HepG2 (cell line): ENCODE results near the gene TUBG1. TPM values are rescaled to one million over a fixed set of nuclear protein-coding genes. Genes with fewer than 3 reads are reported as not detected.
A peak's percentile ranks its signal among the peaks of the same experiment; 100 is the strongest.

Experiments used
- ADNP ChIP-seq: sonication (generic); formaldehyde crosslinking; IDR thresholded peaks from 2 replicates; pipeline ENCODE4 v1.4.0; 2020; ENCODE audit warnings: missing genetic modification reagents
- AHR ChIP-seq: IDR thresholded peaks from 2 replicates; pipeline ENCODE4 v1.6.1; 2018; ENCODE audit warnings: missing genetic modification reagents, missing compliant biosample characterization
- ATF7 ChIP-seq, 2 experiments: fragments of 450-650 bp in 1 of 2; sonication (generic) in 1 of 2; formaldehyde crosslinking in 1 of 2; IDR thresholded peaks; 2 replicates each; pipeline versions ENCODE4 v1.4.0 to v1.6.1; 2016 to 2020; ENCODE audit warnings: antibody characterized with exemption in 1 of 2, mild to moderate bottlenecking in 1 of 2, missing genetic modification reagents in 1 of 2
- CREB1 ChIP-seq, 2 experiments: fragments of 450-650 bp in 1 of 2; IDR thresholded peaks; 2 replicates each; pipeline ENCODE4 v1.6.1; 2016 to 2017; ENCODE audit warnings: control low read depth in 1 of 2, mild to moderate bottlenecking in 1 of 2, missing compliant biosample characterization in 1 of 2, missing genetic modification characterization in 1 of 2
- ELF3 ChIP-seq: IDR thresholded peaks from 2 replicates; pipeline ENCODE4 v1.6.1; 2016; ENCODE audit warnings: missing genetic modification reagents, missing compliant biosample characterization
- GPN1 ChIP-seq: sonication (generic); formaldehyde crosslinking; IDR thresholded peaks from 2 replicates; pipeline ENCODE4 v1.5.1; 2020; ENCODE audit warnings: missing genetic modification reagents, borderline replicate concordance
- HDAC2 ChIP-seq: sonication (generic); formaldehyde crosslinking; IDR thresholded peaks from 2 replicates; pipeline ENCODE4 v1.4.0; 2020; ENCODE audit warnings: missing genetic modification reagents
- KAT8 ChIP-seq: IDR thresholded peaks from 2 replicates; pipeline ENCODE4 v1.6.1; 2016; ENCODE audit warnings: missing genetic modification reagents, missing compliant biosample characterization
- NFYB ChIP-seq: sonication (generic); formaldehyde crosslinking; IDR thresholded peaks from 2 replicates; pipeline ENCODE4 v1.4.0; 2020; ENCODE audit warnings: missing genetic modification reagents
- NR3C1 ChIP-seq: sonication (generic); formaldehyde crosslinking; IDR thresholded peaks from 2 replicates; pipeline ENCODE4 v1.4.0; 2020; ENCODE audit warnings: missing genetic modification reagents
- PHF21A ChIP-seq: sonication (generic); formaldehyde crosslinking; IDR thresholded peaks from 2 replicates; pipeline ENCODE4 v1.5.0; 2020; ENCODE audit warnings: mild to moderate bottlenecking, missing genetic modification reagents
- PRPF4 ChIP-seq: fragments of 200-400 bp; formaldehyde crosslinking; IDR thresholded peaks from 2 replicates; pipeline ENCODE4 v1.6.1; 2016; ENCODE audit warnings: low read length, low read depth; ENCODE audit not compliant: poor library complexity, severe bottlenecking
- ZBTB21 ChIP-seq: sonication (generic); formaldehyde crosslinking; IDR thresholded peaks from 2 replicates; pipeline ENCODE4 v1.4.0; 2020; ENCODE audit warnings: missing genetic modification reagents
- ZBTB42 ChIP-seq: sonication (generic); formaldehyde crosslinking; IDR thresholded peaks from 2 replicates; pipeline ENCODE4 v1.5.0; 2020; ENCODE audit warnings: mild to moderate bottlenecking, missing genetic modification reagents
- ZMYM2 ChIP-seq: sonication (generic); formaldehyde crosslinking; IDR thresholded peaks from 2 replicates; pipeline ENCODE4 v1.8.0; 2022; ENCODE audit warnings: mild to moderate bottlenecking, missing genetic modification reagents
- ZNF160 ChIP-seq: sonication (generic); formaldehyde crosslinking; IDR thresholded peaks from 2 replicates; pipeline ENCODE4 v1.8.0; 2022; ENCODE audit warnings: mild to moderate bottlenecking, inconsistent platforms, missing genetic modification reagents
- ZNF234 ChIP-seq: sonication (generic); formaldehyde crosslinking; conservative IDR thresholded peaks from 2 replicates; pipeline ENCODE4 v1.5.1; 2020; ENCODE audit warnings: mild to moderate bottlenecking, missing genetic modification reagents
- ZNF282 ChIP-seq: fragments of 450-650 bp; IDR thresholded peaks from 2 replicates; pipeline ENCODE4 v1.6.1; 2018; ENCODE audit not compliant: partially characterized antibody
- ZNF317 ChIP-seq: sonication (generic); formaldehyde crosslinking; IDR thresholded peaks from 2 replicates; pipeline ENCODE4 v1.5.0; 2020; ENCODE audit warnings: mild to moderate bottlenecking, missing genetic modification reagents
- ZNF337 ChIP-seq: sonication (generic); formaldehyde crosslinking; IDR thresholded peaks from 2 replicates; pipeline ENCODE4 v1.5.1; 2020; ENCODE audit warnings: missing genetic modification reagents, low read depth, mild to moderate bottlenecking, borderline replicate concordance
- ZNF446 ChIP-seq: sonication (generic); formaldehyde crosslinking; IDR thresholded peaks from 2 replicates; pipeline ENCODE4 v1.5.0; 2020; ENCODE audit warnings: mild to moderate bottlenecking, missing genetic modification reagents
- ZNF607 ChIP-seq: sonication (generic); formaldehyde crosslinking; IDR thresholded peaks from 2 replicates; pipeline ENCODE4 v1.5.1; 2020; ENCODE audit warnings: missing genetic modification reagents, mild to moderate bottlenecking, borderline replicate concordance
- ZSCAN20 ChIP-seq: sonication (generic); formaldehyde crosslinking; IDR thresholded peaks from 2 replicates; pipeline ENCODE4 v1.4.0; 2020; ENCODE audit warnings: missing genetic modification reagents, mild to moderate bottlenecking, borderline replicate concordance
- ZSCAN25 ChIP-seq: sonication (generic); formaldehyde crosslinking; IDR thresholded peaks from 2 replicates; pipeline ENCODE4 v1.8.0; 2022; ENCODE audit warnings: mild to moderate bottlenecking, missing genetic modification reagents
- polyA plus RNA-seq, 8 experiments: library from polyadenylated mRNA; depleted of rRNA in 3 of 8; stranded (reverse) in 7 of 8; unstranded in 1 of 8; fragments of >200 nt; fragmentation: Illumina TruSeq in 4 of 8; extraction: Trizol in 4 of 8; gene quantifications; 2 replicates each; pipeline versions ENCODE4 v1.2.1 to v1.2.3, GENCODE V29; 2011 to 2016; ENCODE audit warnings: low read depth in 4 of 8, missing spikeins in 1 of 8, mixed read lengths in 1 of 8; ENCODE audit not compliant: insufficient read depth in 1 of 8
- total RNA-seq, 5 experiments: library from RNA; depleted of rRNA; stranded (reverse); fragments of >200 nt; fragmentation: Illumina TruSeq; extraction: Trizol; gene quantifications; 2 replicates each; pipeline ENCODE4 v1.2.3, GENCODE V29; 2016; ENCODE audit warnings: low read depth in 1 of 5
- TF ChIP-seq, protein P1 (sequence below): sonication (generic); formaldehyde crosslinking; IDR thresholded peaks from 2 replicates; pipeline ENCODE4 v1.8.1; 2023; ENCODE audit warnings: missing genetic modification reagents, inconsistent platforms, borderline replicate concordance
- TF ChIP-seq, protein P2 (sequence below): sonication (generic); formaldehyde crosslinking; IDR thresholded peaks from 2 replicates; pipeline ENCODE4 v1.5.0; 2020; ENCODE audit warnings: missing genetic modification reagents
- TF ChIP-seq, protein P3 (sequence below): sonication (generic); formaldehyde crosslinking; IDR thresholded peaks from 2 replicates; pipeline ENCODE4 v1.4.0; 2020; ENCODE audit warnings: missing genetic modification reagents, borderline replicate concordance
- TF ChIP-seq, protein P4 (sequence below): sonication (generic); formaldehyde crosslinking; IDR thresholded peaks from 2 replicates; pipeline ENCODE4 v1.4.0; 2020; ENCODE audit warnings: missing genetic modification reagents

Gene TUBG1
- total and polyA plus RNA-seq, 2 of the 13 experiments (the other 11 are each of a cell fraction or from before 2014, with no cell fraction given) = 74.1 to 137 TPM

DNA sequence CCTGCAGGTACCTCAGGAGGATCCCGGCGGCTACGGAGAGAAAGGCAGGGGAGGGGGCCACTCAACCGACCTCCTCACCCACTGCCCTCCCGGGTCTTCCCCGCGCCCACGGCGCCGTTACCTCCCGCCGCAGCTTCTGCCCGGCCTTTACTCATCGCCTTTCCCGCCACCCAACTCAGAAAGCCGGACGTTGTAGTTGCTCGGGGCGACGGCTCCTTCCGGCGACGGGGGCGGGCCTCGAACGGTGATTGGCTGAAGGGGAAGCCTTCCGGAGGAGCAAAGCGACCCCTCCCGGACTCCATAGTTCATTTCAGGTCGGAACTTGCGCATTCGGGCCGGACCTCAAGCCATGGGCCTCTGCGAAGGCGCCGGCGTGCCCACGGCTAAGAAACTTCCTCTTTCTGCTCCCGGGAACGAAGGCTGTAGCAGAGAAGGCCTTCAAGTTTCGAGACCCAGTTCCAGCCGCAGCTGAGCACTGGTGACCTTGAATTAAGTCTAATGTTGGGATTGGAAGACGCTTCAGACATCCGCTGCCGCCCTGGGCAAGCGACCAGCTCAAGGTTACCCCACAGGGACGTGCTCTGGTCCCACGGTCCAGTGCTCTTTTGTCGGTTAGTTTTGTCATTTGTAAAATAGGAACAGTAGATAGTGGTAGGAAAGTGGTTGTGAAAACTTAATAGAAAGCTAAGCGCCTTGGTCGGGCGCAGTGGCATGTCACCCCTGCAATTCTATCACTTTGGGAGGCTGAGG, 31.8 kb upstream of the TUBG1 start, which contains the start of gene PSMC3IP (continued):
- TF ChIP-seq, protein P1, sequence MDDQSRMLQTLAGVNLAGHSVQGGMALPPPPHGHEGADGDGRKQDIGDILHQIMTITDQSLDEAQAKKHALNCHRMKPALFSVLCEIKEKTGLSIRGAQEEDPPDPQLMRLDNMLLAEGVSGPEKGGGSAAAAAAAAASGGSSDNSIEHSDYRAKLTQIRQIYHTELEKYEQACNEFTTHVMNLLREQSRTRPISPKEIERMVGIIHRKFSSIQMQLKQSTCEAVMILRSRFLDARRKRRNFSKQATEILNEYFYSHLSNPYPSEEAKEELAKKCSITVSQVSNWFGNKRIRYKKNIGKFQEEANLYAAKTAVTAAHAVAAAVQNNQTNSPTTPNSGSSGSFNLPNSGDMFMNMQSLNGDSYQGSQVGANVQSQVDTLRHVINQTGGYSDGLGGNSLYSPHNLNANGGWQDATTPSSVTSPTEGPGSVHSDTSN (CRISPR knock-in tag) = no peak
- TF ChIP-seq ZNF337 (CRISPR knock-in tag) = 0 out of 2 replicates have a peak, but pooled peaks have one; percentile 81
- peak; percentile 95 for TF ChIP-seq KAT8
- peak; percentile 74 for TF ChIP-seq CREB1 (IDR thresholded peaks at IDR 0.05)
- TF ChIP-seq CREB1 (CRISPR knock-in tag; IDR thresholded peaks at IDR 0.05) = peak; percentile 93
- TF ChIP-seq ATF7 (IDR thresholded peaks at IDR 0.05) = no peak
- TF ChIP-seq ATF7 (CRISPR knock-in tag; IDR thresholded peaks at IDR 0.05) = 0 out of 2 replicates have a peak, but pooled peaks have one; percentile 24
- TF ChIP-seq ZSCAN25 (CRISPR knock-in tag) = peak; percentile 73; the same call in 1 of the 2 replicates
- TF ChIP-seq GPN1 (CRISPR knock-in tag) = no peak
- TF ChIP-seq ZNF234 = no peak
- TF ChIP-seq PHF21A (CRISPR knock-in tag) = peak; percentile 76
- TF ChIP-seq NFYB (CRISPR knock-in tag) = peak; percentile 97
- peak; percentile 35; the same call in 1 of the 2 replicates for TF ChIP-seq AHR (CRISPR knock-in tag)
- peak; percentile 79; the same call in 1 of the 2 replicates for TF ChIP-seq ELF3 (CRISPR knock-in tag)
- peak; percentile 29; the same call in 1 of the 2 replicates for TF ChIP-seq ZNF607
- no peak for TF ChIP-seq PRPF4
- no peak for TF ChIP-seq ZBTB21 (CRISPR knock-in tag)
- TF ChIP-seq ZNF160 (CRISPR knock-in tag) = 0 out of 2 replicates have a peak, but pooled peaks have one; percentile 34
- TF ChIP-seq NR3C1 (CRISPR knock-in tag) = no peak
- no peak; the same call in 1 of the 2 replicates for TF ChIP-seq ZBTB42 (CRISPR knock-in tag)
- peak; percentile 83; the same call in 1 of the 2 replicates for TF ChIP-seq ZNF446
- no peak for TF ChIP-seq ZMYM2 (CRISPR knock-in tag)
- TF ChIP-seq, protein P2, sequence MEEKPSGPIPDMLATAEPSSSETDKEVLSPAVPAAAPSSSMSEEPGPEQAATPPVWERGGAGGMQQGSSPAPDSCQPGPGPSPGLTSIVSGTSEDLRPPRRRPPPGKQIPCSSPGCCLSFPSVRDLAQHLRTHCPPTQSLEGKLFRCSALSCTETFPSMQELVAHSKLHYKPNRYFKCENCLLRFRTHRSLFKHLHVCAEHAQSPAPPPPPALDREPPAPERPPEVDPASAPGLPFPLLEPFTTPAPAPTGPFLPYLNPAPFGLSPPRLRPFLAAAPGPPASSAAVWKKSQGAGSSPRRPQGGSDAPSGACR (CRISPR knock-in tag) = 0 out of 2 replicates have a peak, but pooled peaks have one; percentile 24
- no peak for TF ChIP-seq ZNF282
- 0 out of 2 replicates have a peak, but pooled peaks have one; percentile 26 for TF ChIP-seq ZSCAN20 (CRISPR knock-in tag)
- TF ChIP-seq, protein P3, sequence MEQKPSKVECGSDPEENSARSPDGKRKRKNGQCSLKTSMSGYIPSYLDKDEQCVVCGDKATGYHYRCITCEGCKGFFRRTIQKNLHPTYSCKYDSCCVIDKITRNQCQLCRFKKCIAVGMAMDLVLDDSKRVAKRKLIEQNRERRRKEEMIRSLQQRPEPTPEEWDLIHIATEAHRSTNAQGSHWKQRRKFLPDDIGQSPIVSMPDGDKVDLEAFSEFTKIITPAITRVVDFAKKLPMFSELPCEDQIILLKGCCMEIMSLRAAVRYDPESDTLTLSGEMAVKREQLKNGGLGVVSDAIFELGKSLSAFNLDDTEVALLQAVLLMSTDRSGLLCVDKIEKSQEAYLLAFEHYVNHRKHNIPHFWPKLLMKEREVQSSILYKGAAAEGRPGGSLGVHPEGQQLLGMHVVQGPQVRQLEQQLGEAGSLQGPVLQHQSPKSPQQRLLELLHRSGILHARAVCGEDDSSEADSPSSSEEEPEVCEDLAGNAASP (CRISPR knock-in tag) = peak; percentile 99
- TF ChIP-seq HDAC2 (CRISPR knock-in tag) = no peak
- TF ChIP-seq ADNP = no peak
- peak; percentile 28; the same call in 1 of the 2 replicates for TF ChIP-seq ZNF317 (CRISPR knock-in tag)
- TF ChIP-seq, protein P4, sequence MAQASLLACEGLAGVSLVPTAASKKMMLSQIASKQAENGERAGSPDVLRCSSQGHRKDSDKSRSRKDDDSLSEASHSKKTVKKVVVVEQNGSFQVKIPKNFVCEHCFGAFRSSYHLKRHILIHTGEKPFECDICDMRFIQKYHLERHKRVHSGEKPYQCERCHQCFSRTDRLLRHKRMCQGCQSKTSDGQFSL (CRISPR knock-in tag) = no peak
